Suprapubic skin (tissue), 4 donors: ENCODE measurements around the gene LPCAT1. TPM values are rescaled to one million over a fixed set of nuclear protein-coding genes. Genes with fewer than 3 reads are reported as not detected.
"Not testable (repeated sequence)": the region's sequence is repeated elsewhere in the genome, so short reads cannot be mapped to it uniquely, and the experiment has no call there.

Experiments
- DNase-seq, 2 donors: peaks; one replicate each; pipeline ENCODE4 v3.0.0-alpha.2; 2019; ENCODE audit warnings: low spot score in 2 of 2
- H3K27ac ChIP-seq: fragments of 200-600 bp; sonication (generic); one replicate; pipeline ENCODE4 v1.5.1; 2019
- H3K27me3 ChIP-seq: fragments of 200-600 bp; sonication (generic); one replicate; pipeline ENCODE4 v1.5.1; 2019
- H3K36me3 ChIP-seq: fragments of 200-600 bp; sonication (generic); one replicate; pipeline ENCODE4 v1.5.1; 2019
- H3K4me1 ChIP-seq: fragments of 200-600 bp; sonication (generic); one replicate; pipeline ENCODE4 v1.5.1; 2019
- H3K4me3 ChIP-seq: fragments of 200-600 bp; sonication (generic); one replicate; pipeline ENCODE4 v1.5.1; 2019; ENCODE audit warnings: mild to moderate bottlenecking
- H3K9me3 ChIP-seq: fragments of 200-600 bp; sonication (generic); one replicate; pipeline ENCODE4 v1.5.1; 2019
- EP300 ChIP-seq: sonication (generic); formaldehyde crosslinking; IDR thresholded peaks from one replicate; pipeline ENCODE4 v1.6.1; 2017; ENCODE audit warnings: antibody characterized with exemption
- POLR2A ChIP-seq, 2 donors: fragments of 450-650 bp; IDR thresholded peaks; one replicate each; pipeline ENCODE4 v1.6.1; 2017; ENCODE audit warnings: antibody characterized with exemption in 2 of 2, mild to moderate bottlenecking in 2 of 2, moderate library complexity in 2 of 2
- POLR2AphosphoS5 ChIP-seq, 3 donors: sonication (generic); formaldehyde crosslinking; IDR thresholded peaks; one replicate each; pipeline ENCODE4 v1.6.1; 2017; ENCODE audit warnings: antibody characterized with exemption in 3 of 3
- WGBS: methylation state at CpG from one replicate; pipeline ENCODE4 v1.1.5; 2018; 5-methylcytosine and 5-hydroxymethylcytosine counted together
- total RNA-seq, 4 donors: library from RNA; depleted of rRNA; stranded (reverse); fragments of >200 nt; gene quantifications; one replicate each; pipeline ENCODE4 v1.1.0, GENCODE V29; 2016
- TF ChIP-seq, protein P1 (sequence below), 2 donors: fragments of 200-600 bp in 1 of 2; fragments of 450-650 bp in 1 of 2; sonication (generic) in 1 of 2; IDR thresholded peaks; one replicate each; pipeline ENCODE4 v1.5.1; 2016 to 2019; ENCODE audit warnings: antibody characterized with exemption in 2 of 2, mild to moderate bottlenecking in 1 of 2, moderate library complexity in 1 of 2

Gene LPCAT1
- total RNA-seq, 4 donors from 2014 or later: 11.3 to 21.0 (median 13.8) TPM

DNA sequence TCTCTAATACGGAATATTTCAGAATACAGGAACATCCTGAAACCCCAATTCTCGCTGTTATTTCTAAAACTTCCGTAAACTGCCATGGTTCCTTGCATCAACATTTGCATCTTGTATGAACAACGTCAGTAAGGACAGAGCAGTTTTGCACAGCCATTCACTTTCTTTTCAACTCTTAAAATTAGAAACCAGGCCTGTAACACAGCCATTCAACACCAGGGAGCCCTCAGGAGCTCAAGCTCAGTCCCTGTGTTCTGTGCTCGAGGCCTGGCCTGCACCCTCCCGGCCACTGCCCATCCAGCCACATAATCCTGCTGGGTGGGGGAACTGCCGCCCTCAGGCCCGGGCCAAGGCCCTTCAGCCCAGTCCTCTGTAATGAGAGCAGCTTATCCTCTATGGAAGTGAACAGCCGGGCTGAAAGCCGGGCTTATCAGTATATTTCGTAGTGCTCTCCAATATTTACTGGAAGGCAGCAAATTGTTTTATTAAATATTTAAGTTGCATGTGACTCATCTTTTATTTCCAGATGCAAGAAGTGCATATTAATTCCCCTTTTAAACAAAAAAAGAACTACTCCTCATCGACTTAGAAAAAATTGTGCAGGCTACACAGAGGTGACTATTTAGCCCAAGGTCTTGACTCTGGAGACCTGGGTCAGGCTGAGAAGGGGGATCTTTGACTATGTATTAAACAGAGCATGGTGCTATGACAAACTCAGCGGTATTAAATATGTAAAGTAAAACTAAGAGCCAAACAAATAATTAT, 45.3 kb downstream of the LPCAT1 start:
- H3K36me3 ChIP-seq: peaks cover 41% of the 10 kb centered on the region
- H3K9me3 ChIP-seq: no peaks in the 10 kb centered on the region
- no peak overlapping the region for H3K27ac ChIP-seq
- 88% methylated on average over 13 of the region's 13 CpGs for WGBS
- DNase-seq: no peak
- TF ChIP-seq POLR2A (IDR thresholded peaks at IDR 0.05) (no peak), EP300 (no peak), POLR2AphosphoS5 (IDR thresholded peaks at IDR 0.05) (no peak)
- TF ChIP-seq, protein P1, sequence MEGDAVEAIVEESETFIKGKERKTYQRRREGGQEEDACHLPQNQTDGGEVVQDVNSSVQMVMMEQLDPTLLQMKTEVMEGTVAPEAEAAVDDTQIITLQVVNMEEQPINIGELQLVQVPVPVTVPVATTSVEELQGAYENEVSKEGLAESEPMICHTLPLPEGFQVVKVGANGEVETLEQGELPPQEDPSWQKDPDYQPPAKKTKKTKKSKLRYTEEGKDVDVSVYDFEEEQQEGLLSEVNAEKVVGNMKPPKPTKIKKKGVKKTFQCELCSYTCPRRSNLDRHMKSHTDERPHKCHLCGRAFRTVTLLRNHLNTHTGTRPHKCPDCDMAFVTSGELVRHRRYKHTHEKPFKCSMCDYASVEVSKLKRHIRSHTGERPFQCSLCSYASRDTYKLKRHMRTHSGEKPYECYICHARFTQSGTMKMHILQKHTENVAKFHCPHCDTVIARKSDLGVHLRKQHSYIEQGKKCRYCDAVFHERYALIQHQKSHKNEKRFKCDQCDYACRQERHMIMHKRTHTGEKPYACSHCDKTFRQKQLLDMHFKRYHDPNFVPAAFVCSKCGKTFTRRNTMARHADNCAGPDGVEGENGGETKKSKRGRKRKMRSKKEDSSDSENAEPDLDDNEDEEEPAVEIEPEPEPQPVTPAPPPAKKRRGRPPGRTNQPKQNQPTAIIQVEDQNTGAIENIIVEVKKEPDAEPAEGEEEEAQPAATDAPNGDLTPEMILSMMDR (IDR thresholded peaks at IDR 0.05): no peak
- H3K27me3 ChIP-seq: no peaks in the 10 kb centered on the region
- H3K4me3 ChIP-seq: no peak overlapping the region
- H3K4me1 ChIP-seq: peaks cover 2% of the 10 kb centered on the region

DNA sequence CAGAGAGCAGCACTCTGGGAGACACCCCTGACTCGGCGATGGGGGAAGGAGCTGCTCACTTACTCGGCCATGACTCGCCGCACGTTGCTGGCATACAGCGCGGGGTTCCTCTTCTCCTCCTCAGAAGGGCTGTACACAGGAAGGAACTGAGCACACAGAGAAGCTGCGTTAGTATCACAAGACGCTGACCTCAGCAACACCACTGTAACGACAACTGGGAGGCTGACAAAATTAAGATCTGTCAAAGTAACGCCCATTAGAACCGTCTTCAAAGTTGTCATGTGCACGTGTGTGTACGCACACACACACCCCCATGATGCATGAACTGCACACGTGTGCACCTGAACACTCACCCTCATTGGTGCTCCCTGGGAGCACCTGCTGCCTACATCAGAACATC, 46.4 kb downstream of the LPCAT1 start:
- no peaks in the 10 kb centered on the region for H3K27me3 ChIP-seq
- H3K4me1 ChIP-seq: peaks cover 2% of the 10 kb centered on the region
- H3K4me3 ChIP-seq: no peak overlapping the region
- TF ChIP-seq, protein P1 (IDR thresholded peaks at IDR 0.05): no peak
- TF ChIP-seq EP300: no peak
- TF ChIP-seq POLR2A (IDR thresholded peaks at IDR 0.05): no peak
- no peak for TF ChIP-seq POLR2AphosphoS5 (IDR thresholded peaks at IDR 0.05)
- H3K9me3 ChIP-seq: no peaks in the 10 kb centered on the region
- peaks cover 39% of the 10 kb centered on the region for H3K36me3 ChIP-seq
- no peak overlapping the region for H3K27ac ChIP-seq
- DNase-seq: peak in 1 of 2 donors; percentile 74
- WGBS: 82% methylated on average over 16 of the region's 16 CpGs

DNA sequence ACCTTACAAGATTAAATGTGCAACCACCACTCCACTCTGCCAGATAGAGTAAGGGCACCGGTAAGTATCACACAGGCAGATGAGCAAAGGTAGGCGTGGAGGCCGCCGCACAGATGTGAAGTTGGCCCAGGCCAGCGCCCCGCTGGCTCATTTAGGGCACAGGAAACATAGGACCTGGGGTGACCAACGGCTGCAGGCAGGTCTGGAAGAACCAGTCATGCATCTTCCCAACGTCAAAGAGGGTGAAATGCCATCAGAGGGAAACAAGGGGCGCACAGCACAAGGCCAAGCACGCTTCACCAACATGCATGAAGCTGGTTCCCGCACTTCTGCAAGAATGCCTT, 46.8 kb downstream of the LPCAT1 start:
- peaks cover 42% of the 10 kb centered on the region for H3K36me3 ChIP-seq
- peaks cover 2% of the 10 kb centered on the region for H3K4me1 ChIP-seq
- no peak overlapping the region for H3K4me3 ChIP-seq
- DNase-seq: peak in 1 of 2 donors; percentile 42
- no peaks in the 10 kb centered on the region for H3K9me3 ChIP-seq
- 87% methylated on average over 10 of the region's 11 CpGs for WGBS
- TF ChIP-seq EP300 (no peak), POLR2A (IDR thresholded peaks at IDR 0.05) (no peak), POLR2AphosphoS5 (IDR thresholded peaks at IDR 0.05) (no peak)
- TF ChIP-seq, protein P1 (IDR thresholded peaks at IDR 0.05): no peak
- no peaks in the 10 kb centered on the region for H3K27me3 ChIP-seq
- no peak overlapping the region for H3K27ac ChIP-seq

DNA sequence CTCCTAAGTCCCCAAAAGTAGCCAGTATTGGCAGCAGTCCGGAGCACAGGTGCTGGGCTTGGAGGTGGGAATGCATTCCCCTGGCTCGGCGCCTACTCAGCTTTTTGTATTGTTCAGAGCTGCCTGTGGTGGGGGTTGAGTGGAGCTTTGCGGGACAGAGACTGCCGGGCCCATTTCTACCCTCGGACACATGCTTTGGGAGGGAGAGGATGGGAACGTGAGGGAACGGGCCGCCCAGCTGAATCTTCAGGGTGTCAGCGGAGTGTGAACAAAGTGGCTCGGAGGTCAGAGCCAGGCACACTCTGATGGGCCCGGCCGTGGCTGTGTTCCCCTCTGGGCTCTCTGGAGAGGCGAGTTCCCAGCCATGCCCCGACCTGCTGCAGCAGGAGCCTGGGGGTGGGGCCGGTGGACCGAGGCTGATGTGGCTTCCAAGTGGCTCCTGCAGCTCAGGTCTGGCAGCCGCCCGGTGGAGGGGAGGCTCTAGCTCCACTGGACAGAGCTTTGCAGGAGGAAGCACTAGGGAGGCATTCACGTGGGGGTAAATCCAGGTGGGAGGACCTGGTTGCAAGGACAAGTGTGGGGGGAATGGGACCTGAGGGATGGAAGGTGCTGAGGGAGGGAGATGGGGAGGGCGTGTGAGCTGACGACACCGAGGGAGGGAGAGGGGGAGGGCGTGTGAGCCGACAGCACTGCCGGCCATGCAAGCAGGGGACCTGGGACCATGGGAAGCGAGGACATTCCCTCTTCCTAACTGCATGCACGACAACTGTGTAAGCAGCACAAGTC, 47.4 kb downstream of the LPCAT1 start:
- peak; percentile 48 to 69 for DNase-seq
- peaks cover 2% of the 10 kb centered on the region for H3K4me1 ChIP-seq
- H3K27me3 ChIP-seq: no peaks in the 10 kb centered on the region
- WGBS: 81% methylated on average over 27 of the region's 28 CpGs
- H3K4me3 ChIP-seq: no peak overlapping the region
- H3K9me3 ChIP-seq: no peaks in the 10 kb centered on the region
- peaks cover 43% of the 10 kb centered on the region for H3K36me3 ChIP-seq
- H3K27ac ChIP-seq: no peak overlapping the region
- TF ChIP-seq POLR2AphosphoS5 (IDR thresholded peaks at IDR 0.05) (no peak), POLR2A (IDR thresholded peaks at IDR 0.05) (no peak), EP300 (no peak)
- TF ChIP-seq, protein P1 (IDR thresholded peaks at IDR 0.05): no peak

DNA sequence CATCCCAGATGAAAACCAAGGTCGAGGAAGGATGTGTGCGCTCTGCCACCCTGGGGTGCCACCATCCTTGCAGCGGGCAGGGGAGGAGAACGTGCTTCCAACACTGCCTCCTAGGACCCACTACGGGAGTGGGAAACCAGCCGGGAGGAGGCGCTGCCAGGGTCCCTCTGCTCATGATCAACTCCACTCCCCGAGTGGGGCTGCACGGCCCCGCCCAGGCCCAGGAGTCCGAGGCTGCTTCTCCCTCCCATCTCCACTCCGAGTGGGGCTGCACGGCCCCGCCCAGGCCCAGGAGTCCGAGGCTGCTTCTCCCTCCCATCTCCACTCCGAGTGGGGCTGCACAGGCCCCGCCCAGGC, 48.2 kb downstream of the LPCAT1 start:
- not testable (repeated sequence) for H3K9me3 ChIP-seq, H3K27ac ChIP-seq
- H3K36me3 ChIP-seq: peaks cover 43% of the 10 kb centered on the region

More for the DNA sequence above, 48.2 kb downstream of the LPCAT1 start:
- not testable (repeated sequence) for H3K4me1 ChIP-seq, H3K27me3 ChIP-seq, H3K4me3 ChIP-seq
- WGBS: 100% methylated on average over 1 of the region's 17 CpGs
- peak in 1 of 2 donors; percentile 52 for DNase-seq
